SU-DHL-6 (cell line): Measurements from ENCODE around the gene CD6.

Source experiments
- H2AFZ ChIP-seq: fragments of 200-600 bp; sonication (generic); 2 replicates; pipeline ENCODE4 v1.6.1; 2014; ENCODE audit warnings: low read depth, mild to moderate bottlenecking, moderate library complexity, mixed read lengths, antibody characterized with exemption, low read length; ENCODE audit not compliant: severe bottlenecking
- H3F3A ChIP-seq: fragments of 200-600 bp; shearing (Covaris generic); 2 replicates; pipeline ENCODE4 v1.6.0; 2016; ENCODE audit warnings: antibody characterized with exemption, mild to moderate bottlenecking; ENCODE audit not compliant: insufficient read depth
- H3K27ac ChIP-seq: fragments of 200-600 bp; sonication (generic); 2 replicates; pipeline ENCODE4 v1.5.1; 2016; ENCODE audit warnings: low read depth, mild to moderate bottlenecking, low read length, moderate library complexity, mixed read lengths
- H3K27me3 ChIP-seq: fragments of 200-600 bp; sonication (generic), shearing (Covaris generic); 2 replicates; pipeline ENCODE4 v1.6.0; 2014; ENCODE audit warnings: mild to moderate bottlenecking, low read length
- H3K36me3 ChIP-seq: fragments of 200-600 bp; sonication (generic); 2 replicates; pipeline ENCODE4 v1.6.1; 2014; ENCODE audit warnings: mild to moderate bottlenecking, low read length, mixed read lengths
- H3K4me2 ChIP-seq: fragments of 300-600, 200-600 bp; shearing (Covaris generic), sonication (generic); 2 replicates; pipeline ENCODE4 v1.6.0; 2014; ENCODE audit warnings: low read length, low read depth, mild to moderate bottlenecking; ENCODE audit not compliant: poor library complexity, severe bottlenecking
- H3K4me3 ChIP-seq: fragments of 200-600 bp; sonication (generic); 2 replicates; pipeline ENCODE4 v1.5.1; 2014; ENCODE audit warnings: antibody characterized with exemption, low read length, mild to moderate bottlenecking, mixed read lengths; ENCODE audit not compliant: insufficient read depth, poor library complexity, severe bottlenecking
- H3K79me2 ChIP-seq: fragments of 200-600 bp; sonication (generic); 2 replicates; pipeline ENCODE4 v1.6.1; 2014; ENCODE audit warnings: mild to moderate bottlenecking, low read length, moderate library complexity; ENCODE audit not compliant: insufficient read depth
- H3K9ac ChIP-seq: fragments of 200-600 bp; sonication (generic); 2 replicates; pipeline ENCODE4 v1.7.0; 2014; ENCODE audit warnings: mild to moderate bottlenecking, low read length
- H3K9me2 ChIP-seq: fragments of 200-600 bp; sonication (generic); replicated peaks from 2 replicates; pipeline ENCODE4 v1.6.1; 2014; ENCODE audit warnings: low read length; ENCODE audit not compliant: insufficient read depth
- H3K9me3 ChIP-seq: fragments of 200-600 bp; sonication (generic); 2 replicates; pipeline ENCODE4 v1.6.1; 2014; ENCODE audit warnings: low read length, mixed read lengths; ENCODE audit not compliant: insufficient read depth
- H4K20me1 ChIP-seq: fragments of 200-600 bp; sonication (generic); 2 replicates; pipeline ENCODE4 v1.6.1; 2014; ENCODE audit warnings: low read depth, mild to moderate bottlenecking, antibody characterized with exemption, low read length, moderate library complexity, mixed read lengths
- EZH2phosphoT487 ChIP-seq: fragments of 200-600 bp; sonication (generic), shearing (Covaris generic); conservative IDR thresholded peaks from 2 replicates; pipeline ENCODE4 v1.6.1; 2018; ENCODE audit warnings: mild to moderate bottlenecking, antibody characterized with exemption, low read length, moderate library complexity, mixed read lengths
- TF ChIP-seq, protein P1 (sequence below): fragments of 200-600 bp; sonication (generic); IDR thresholded peaks from one replicate; pipeline ENCODE4 v1.5.1; 2017; ENCODE audit warnings: antibody characterized with exemption, mild to moderate bottlenecking, low read length, moderate library complexity; ENCODE audit not compliant: insufficient read depth, poor library complexity, severe bottlenecking

Gene CD6

GRCh38 chr11:61046833-61047232 lies 75.4 kb downstream of the CD6 start:
- H3K9ac ChIP-seq, result no peak overlapping the region
- H3K27ac ChIP-seq, result no peak overlapping the region
- H3K79me2 ChIP-seq, result no peaks in the 10 kb centered on the region
- no peaks in the 10 kb centered on the region for H3K9me2 ChIP-seq
- TF ChIP-seq, protein P1, sequence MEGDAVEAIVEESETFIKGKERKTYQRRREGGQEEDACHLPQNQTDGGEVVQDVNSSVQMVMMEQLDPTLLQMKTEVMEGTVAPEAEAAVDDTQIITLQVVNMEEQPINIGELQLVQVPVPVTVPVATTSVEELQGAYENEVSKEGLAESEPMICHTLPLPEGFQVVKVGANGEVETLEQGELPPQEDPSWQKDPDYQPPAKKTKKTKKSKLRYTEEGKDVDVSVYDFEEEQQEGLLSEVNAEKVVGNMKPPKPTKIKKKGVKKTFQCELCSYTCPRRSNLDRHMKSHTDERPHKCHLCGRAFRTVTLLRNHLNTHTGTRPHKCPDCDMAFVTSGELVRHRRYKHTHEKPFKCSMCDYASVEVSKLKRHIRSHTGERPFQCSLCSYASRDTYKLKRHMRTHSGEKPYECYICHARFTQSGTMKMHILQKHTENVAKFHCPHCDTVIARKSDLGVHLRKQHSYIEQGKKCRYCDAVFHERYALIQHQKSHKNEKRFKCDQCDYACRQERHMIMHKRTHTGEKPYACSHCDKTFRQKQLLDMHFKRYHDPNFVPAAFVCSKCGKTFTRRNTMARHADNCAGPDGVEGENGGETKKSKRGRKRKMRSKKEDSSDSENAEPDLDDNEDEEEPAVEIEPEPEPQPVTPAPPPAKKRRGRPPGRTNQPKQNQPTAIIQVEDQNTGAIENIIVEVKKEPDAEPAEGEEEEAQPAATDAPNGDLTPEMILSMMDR, result no peak
- TF ChIP-seq EZH2phosphoT487, result no peak
- H3K4me2 ChIP-seq, result no peak overlapping the region
- H3K27me3 ChIP-seq, result no peaks in the 10 kb centered on the region
- H3K4me3 ChIP-seq, result no peak overlapping the region
- H2AFZ ChIP-seq, result no peak overlapping the region
- H3K36me3 ChIP-seq, result no peaks in the 10 kb centered on the region
- no peaks in the 10 kb centered on the region for H3F3A ChIP-seq
- H4K20me1 ChIP-seq, result no peaks in the 10 kb centered on the region
- H3K9me3 ChIP-seq, result no peaks in the 10 kb centered on the region

DNA sequence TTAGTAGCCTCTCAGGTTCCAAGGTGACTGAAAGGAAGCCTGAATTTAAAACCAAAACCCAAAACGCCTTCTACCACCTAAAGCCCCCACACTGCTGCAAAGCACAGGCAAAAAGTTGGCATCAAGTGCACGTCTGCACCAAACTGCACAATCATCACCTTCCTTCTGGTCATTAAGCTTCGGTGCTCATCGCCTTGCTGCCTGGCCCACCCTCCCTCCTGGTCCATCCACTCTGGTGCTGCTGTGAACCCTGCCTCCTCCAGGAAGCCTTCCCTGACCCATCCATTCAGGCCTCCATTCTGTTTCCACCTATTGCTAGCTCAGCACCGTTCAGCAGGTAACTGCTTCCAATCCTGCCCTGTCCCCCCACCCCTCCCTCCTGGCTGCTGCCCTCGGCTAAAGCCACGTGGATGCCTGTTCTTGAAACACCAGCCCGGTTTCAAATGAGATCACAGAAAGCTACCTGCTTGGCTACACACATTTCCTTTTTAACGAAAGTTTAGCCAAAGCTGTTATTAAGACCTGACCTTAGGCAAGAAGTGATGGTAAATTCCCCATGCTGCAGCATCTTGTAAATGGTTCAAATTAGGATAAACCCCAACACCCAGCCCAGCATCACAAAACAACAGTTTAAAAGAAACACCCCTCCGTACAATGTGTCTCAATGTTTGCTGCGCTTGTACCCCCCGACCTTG lies 77.0 kb downstream of the CD6 start:
- Histone ChIP-seq H3K4me3 (no peak overlapping the region), H3K27me3 (no peaks in the 10 kb centered on the region), H3K9ac (no peak overlapping the region), H4K20me1 (no peaks in the 10 kb centered on the region), H3K27ac (no peak overlapping the region), H3K36me3 (no peaks in the 10 kb centered on the region), H3K79me2 (no peaks in the 10 kb centered on the region), H3F3A (no peaks in the 10 kb centered on the region), H2AFZ (no peak overlapping the region), H3K9me3 (no peaks in the 10 kb centered on the region), H3K9me2 (no peaks in the 10 kb centered on the region), H3K4me2 (no peak overlapping the region)
- TF ChIP-seq, protein P1, result no peak
- TF ChIP-seq EZH2phosphoT487, result no peak

DNA sequence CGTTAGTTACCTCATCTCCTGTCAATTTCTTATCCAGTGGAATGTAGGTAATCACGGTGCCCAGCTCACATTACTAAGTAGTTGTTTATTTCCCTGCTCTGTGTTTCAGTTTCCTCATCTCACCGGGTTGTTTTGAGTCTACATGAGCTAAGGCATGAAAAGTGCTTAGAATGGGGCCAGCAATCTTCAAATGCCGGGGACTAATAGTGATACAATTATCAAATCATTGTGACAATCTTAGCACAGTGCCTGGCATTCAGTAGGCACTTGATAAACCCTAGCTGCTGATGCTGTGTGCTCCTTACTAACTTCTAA lies 77.5 kb downstream of the CD6 start:
- Histone ChIP-seq H3F3A (no peaks in the 10 kb centered on the region), H3K9me3 (no peaks in the 10 kb centered on the region), H3K27me3 (no peaks in the 10 kb centered on the region), H4K20me1 (no peaks in the 10 kb centered on the region), H3K9ac (no peak overlapping the region), H3K4me2 (no peak overlapping the region), H2AFZ (no peak overlapping the region), H3K36me3 (no peaks in the 10 kb centered on the region), H3K4me3 (no peak overlapping the region), H3K27ac (no peak overlapping the region), H3K79me2 (no peaks in the 10 kb centered on the region), H3K9me2 (no peaks in the 10 kb centered on the region)
- TF ChIP-seq, protein P1, result no peak
- no peak for TF ChIP-seq EZH2phosphoT487

DNA sequence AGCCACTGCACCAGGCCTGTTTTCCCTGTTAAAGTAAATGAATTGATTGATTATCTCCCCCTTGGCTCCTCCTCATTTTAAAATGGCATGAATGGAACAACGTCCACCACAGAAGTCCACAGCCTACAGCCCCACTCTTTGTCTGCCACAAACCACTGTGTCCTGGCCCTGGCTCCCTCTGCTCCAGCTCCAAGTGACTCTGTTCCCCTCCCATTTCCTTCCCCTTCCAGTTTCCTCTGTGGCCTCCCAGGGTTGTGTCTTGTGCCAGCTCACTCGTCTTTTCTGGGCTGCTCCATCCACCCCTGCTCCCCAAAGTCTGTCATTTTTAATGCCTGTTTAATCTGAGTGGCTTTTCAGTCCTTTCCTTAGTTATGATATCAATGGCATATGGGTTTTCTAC lies 78.4 kb downstream of the CD6 start:
- no peaks in the 10 kb centered on the region for H3F3A ChIP-seq
- no peak overlapping the region for H3K27ac ChIP-seq
- no peak overlapping the region for H2AFZ ChIP-seq
- no peaks in the 10 kb centered on the region for H3K27me3 ChIP-seq
- H3K9me3 ChIP-seq, result no peaks in the 10 kb centered on the region
- no peak for TF ChIP-seq EZH2phosphoT487
- TF ChIP-seq, protein P1, result no peak
- no peak overlapping the region for H3K9ac ChIP-seq
- H3K9me2 ChIP-seq, result no peaks in the 10 kb centered on the region
- no peaks in the 10 kb centered on the region for H4K20me1 ChIP-seq
- H3K4me3 ChIP-seq, result no peak overlapping the region
- no peaks in the 10 kb centered on the region for H3K36me3 ChIP-seq
- H3K79me2 ChIP-seq, result no peaks in the 10 kb centered on the region
- H3K4me2 ChIP-seq, result no peak overlapping the region
